Muscle layer of colon (tissue), 2 donors: ENCODE data around the gene COP1.

Experiments
- H3K27ac ChIP-seq: one replicate; pipeline ENCODE4 v1.7.0; 2013; ENCODE audit warnings: low read depth, mild to moderate bottlenecking, low read length, moderate library complexity
- H3K27me3 ChIP-seq, 2 donors: one replicate each; pipeline ENCODE4 v1.7.0; 2013; ENCODE audit warnings: low read length in 2 of 2, mild to moderate bottlenecking in 2 of 2; ENCODE audit not compliant: insufficient read depth in 2 of 2, control insufficient read depth in 1 of 2
- H3K36me3 ChIP-seq: one replicate; pipeline ENCODE4 v1.7.0; 2013; ENCODE audit warnings: mild to moderate bottlenecking, low read length; ENCODE audit not compliant: insufficient read depth
- H3K4me1 ChIP-seq: one replicate; pipeline ENCODE4 v1.7.0; 2013; ENCODE audit warnings: mild to moderate bottlenecking, low read length; ENCODE audit not compliant: insufficient read depth
- H3K4me3 ChIP-seq, 2 donors: one replicate each; pipeline ENCODE4 v1.7.0; 2013; ENCODE audit warnings: low read length in 2 of 2, low read depth in 1 of 2, mild to moderate bottlenecking in 1 of 2, moderate library complexity in 1 of 2
- H3K9ac ChIP-seq: one replicate; pipeline ENCODE4 v1.7.0; 2013; ENCODE audit warnings: low read length
- H3K9me3 ChIP-seq: one replicate; pipeline ENCODE4 v1.7.0; 2013; ENCODE audit warnings: mild to moderate bottlenecking, low read length
- donor health status: abdominal sarcoma.
- donor health status: Adenocarcinoma of cecum.

The COP1 gene

DNA sequence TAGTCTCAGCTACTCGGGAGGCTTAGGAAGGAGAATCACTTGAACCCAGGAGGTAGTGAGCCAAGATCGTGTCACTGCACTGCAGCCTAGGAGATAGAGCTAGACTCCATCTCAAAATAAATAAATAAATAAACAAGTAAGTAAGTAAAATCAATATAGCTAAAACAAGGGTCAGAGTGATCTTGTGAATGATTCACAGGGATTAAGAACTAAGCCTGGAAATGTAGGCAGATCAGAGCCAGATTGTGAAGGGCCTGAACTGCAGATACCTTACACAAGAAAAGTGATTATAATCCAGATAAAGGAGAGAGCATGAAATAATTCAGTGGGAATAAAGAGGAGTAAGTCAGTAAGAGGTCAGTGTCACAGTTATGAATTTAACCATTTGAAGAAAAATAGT lies 41.5 kb downstream of the COP1 start:
- peaks cover 13% of the 10 kb centered on the region for H3K36me3 ChIP-seq
- no peak overlapping the region for H3K27ac ChIP-seq
- H3K9me3 ChIP-seq = no peaks in the 10 kb centered on the region
- H3K4me1 ChIP-seq = no peaks in the 10 kb centered on the region
- H3K27me3 ChIP-seq = no peaks in the 10 kb centered on the region
- no peak overlapping the region for H3K4me3 ChIP-seq
- H3K9ac ChIP-seq = no peak overlapping the region

DNA sequence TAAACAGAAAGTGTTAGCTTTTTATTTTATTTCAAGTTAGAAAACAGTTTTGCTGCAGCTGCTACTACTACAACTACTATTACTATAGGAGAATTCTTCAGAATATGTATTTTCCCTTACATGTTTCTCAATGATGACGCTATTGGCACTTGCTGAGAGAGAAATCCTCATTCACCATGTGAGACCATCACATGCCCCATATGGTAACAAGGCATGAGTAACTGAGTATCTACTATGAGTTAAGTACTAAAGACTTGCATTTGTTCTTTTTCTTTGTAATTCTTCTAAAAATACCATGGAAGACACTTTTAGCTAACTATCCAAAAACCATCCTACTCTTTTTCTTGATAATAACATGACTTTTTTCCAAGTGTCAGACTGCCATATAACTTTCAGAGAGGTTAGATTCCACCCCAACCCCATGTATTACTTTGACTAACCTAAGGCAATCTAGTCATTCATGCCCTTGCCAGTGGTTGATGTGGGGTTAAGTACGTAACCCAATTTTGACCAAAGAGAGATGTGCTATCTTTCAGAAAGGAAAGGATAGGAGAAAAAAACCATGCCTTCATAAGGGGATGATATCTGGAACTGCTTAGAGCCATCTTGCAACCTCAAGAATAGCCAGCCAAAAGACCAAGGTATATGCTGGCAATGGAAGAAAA lies 42.9 kb downstream of the COP1 start:
- no peaks in the 10 kb centered on the region for H3K27me3 ChIP-seq
- no peaks in the 10 kb centered on the region for H3K9me3 ChIP-seq
- H3K36me3 ChIP-seq = peaks cover 15% of the 10 kb centered on the region
- no peak overlapping the region for H3K27ac ChIP-seq
- H3K9ac ChIP-seq = no peak overlapping the region
- H3K4me3 ChIP-seq = no peak overlapping the region
- H3K4me1 ChIP-seq = no peaks in the 10 kb centered on the region

DNA sequence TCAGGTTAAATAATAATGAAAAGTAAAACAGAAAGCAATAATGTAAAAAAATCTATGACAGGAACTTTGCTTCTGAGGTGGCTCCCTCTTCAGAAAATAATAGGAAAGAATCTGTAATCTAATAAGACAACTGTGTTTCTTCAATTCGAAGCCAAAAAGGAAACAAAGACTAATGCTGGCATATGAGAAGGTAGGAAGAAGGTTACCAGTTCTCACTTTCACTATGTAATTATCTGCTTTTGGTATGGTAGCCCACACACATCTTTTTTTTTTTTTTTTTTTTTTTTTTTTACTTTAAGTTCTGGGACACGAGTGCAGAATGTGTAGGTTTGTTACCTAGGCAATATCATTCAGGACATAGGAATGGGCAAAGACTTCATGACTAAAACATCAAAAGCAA lies 47.1 kb downstream of the COP1 start:
- Histone ChIP-seq H3K36me3 (peaks cover 17% of the 10 kb centered on the region), H3K9ac (no peak overlapping the region), H3K27ac (no peak overlapping the region), H3K4me1 (no peaks in the 10 kb centered on the region), H3K4me3 (no peak overlapping the region), H3K27me3 (no peaks in the 10 kb centered on the region), H3K9me3 (no peaks in the 10 kb centered on the region)

DNA sequence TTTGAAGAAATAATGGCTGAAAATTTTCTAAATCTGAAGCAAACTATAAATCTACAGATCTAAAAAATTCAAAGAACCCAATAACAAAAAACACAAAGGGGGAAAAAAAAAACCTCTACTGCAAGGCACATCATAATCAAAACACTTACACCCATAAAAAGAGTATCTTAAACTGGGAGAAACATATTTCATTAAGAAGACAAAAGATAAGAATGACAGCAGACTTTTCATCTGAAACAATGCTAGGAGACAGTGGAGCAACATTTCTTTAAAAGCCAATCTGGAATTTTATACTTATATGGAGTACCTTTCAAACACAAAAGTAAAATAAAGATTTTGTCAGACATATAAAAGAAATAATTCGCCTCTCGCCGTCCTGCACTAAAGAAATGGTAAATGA lies 49.1 kb downstream of the COP1 start:
- Histone ChIP-seq H3K9ac (no peak overlapping the region), H3K4me1 (no peaks in the 10 kb centered on the region), H3K9me3 (no peaks in the 10 kb centered on the region), H3K27ac (no peak overlapping the region), H3K27me3 (no peaks in the 10 kb centered on the region), H3K36me3 (peaks cover 17% of the 10 kb centered on the region), H3K4me3 (no peak overlapping the region)

DNA sequence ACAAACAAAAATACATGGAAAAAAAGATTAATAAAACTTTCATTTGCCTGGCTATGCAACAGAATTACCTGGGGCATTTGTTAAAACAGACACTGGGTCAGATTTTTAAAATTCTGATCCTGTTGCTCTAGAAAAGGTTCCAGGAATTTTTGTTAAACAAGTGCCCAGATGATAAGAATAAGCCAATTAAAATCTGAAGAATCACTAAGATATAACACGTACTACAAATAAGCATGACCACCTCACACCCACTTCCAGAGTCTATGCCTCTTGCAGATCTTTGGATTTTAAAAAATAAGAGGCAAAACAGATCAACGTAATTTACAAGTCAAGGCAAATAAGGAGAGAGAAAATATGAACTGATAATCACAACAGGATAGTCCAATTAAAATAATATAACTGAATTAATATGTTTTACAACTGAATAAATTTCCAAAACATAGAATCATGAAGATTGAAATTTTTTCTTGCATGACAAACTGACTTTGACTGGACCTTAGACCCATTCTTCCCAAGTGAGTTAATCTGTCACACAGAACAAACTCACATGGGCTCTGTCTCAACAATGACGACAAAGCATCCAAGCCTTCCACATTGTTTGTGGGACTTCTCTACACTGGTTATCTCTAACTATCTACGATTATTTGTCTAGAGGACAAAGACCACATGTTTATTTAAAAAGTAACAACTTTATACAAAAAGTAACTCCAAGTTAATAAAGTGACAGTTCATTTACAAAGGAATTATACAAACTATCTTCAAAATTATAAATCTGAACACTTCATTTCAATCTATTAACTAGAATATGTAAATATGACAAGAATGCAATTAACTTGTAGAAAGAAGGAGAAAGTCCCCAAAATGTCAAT lies 56.9 kb downstream of the COP1 start:
- no peaks in the 10 kb centered on the region for H3K27me3 ChIP-seq

DNA sequence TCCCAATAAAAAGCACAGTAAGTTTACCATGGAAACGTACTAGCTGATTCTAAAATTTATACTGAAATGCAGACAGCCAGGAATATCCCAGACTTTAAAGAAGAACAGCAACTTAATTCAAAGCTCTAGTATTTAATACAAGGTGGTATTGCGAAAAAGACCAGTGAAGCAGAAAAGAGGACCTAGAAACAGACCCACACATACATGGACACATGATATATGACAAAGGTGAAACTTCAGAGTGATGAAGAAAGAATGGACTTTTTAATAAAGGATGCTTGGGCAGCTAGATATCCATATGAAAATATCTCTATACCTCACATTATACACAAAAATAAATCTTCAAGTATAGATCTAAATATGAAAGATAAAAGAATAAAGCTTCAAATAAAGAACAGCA lies 62.6 kb downstream of the COP1 start:
- Histone ChIP-seq H3K27ac (no peak overlapping the region), H3K4me3 (no peak overlapping the region), H3K9me3 (no peaks in the 10 kb centered on the region), H3K27me3 (no peaks in the 10 kb centered on the region), H3K9ac (no peak overlapping the region), H3K4me1 (no peaks in the 10 kb centered on the region), H3K36me3 (no peaks in the 10 kb centered on the region)

More for the DNA sequence above, 56.9 kb downstream of the COP1 start:
- Histone ChIP-seq H3K36me3 (no peaks in the 10 kb centered on the region), H3K9ac (no peak overlapping the region), H3K9me3 (no peaks in the 10 kb centered on the region), H3K4me3 (no peak overlapping the region), H3K4me1 (no peaks in the 10 kb centered on the region), H3K27ac (no peak overlapping the region)

DNA sequence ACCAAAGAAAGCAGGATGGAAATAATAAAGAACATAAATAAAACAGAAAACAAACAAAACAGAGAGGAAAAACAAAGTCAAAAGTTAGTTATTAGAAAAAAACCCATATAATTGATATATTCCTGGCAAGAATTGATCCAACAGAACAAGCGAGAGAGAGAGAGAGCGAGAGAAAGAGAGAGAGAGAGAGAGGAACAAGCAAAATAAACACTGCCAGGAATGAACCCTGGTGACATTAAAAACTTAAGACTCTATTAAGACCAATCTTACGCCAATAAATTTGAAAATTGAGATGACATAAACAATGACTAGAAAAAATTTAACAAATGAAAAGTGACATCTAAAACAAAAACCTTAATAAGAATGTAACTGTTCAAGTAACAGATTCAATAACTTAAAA lies 64.1 kb downstream of the COP1 start:
- Histone ChIP-seq H3K27me3 (no peaks in the 10 kb centered on the region), H3K9ac (no peak overlapping the region), H3K27ac (no peak overlapping the region), H3K9me3 (no peaks in the 10 kb centered on the region), H3K4me3 (no peak overlapping the region), H3K36me3 (no peaks in the 10 kb centered on the region), H3K4me1 (no peaks in the 10 kb centered on the region)

DNA sequence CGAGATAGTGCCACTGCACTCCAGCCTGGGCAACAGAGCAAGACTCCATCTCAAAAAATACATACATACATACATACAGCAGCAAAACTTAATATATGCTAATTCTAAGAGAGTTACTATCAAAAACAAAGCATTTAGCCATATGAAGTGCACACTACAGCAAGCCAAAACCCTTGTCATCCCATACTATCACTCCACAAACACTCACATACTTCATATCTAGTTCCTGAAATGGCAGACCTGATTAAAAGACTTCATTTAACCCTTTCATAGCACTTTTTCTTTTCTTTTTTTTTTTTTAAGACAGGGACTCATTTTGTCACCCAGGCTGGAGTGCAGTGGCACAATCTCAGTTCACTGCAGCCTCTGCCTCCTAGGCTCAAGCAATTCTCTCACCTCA lies 65.6 kb downstream of the COP1 start:
- Histone ChIP-seq H3K4me3 (no peak overlapping the region), H3K9ac (no peak overlapping the region), H3K4me1 (peaks cover 1% of the 10 kb centered on the region), H3K9me3 (no peaks in the 10 kb centered on the region), H3K36me3 (no peaks in the 10 kb centered on the region), H3K27me3 (no peaks in the 10 kb centered on the region), H3K27ac (no peak overlapping the region)

DNA sequence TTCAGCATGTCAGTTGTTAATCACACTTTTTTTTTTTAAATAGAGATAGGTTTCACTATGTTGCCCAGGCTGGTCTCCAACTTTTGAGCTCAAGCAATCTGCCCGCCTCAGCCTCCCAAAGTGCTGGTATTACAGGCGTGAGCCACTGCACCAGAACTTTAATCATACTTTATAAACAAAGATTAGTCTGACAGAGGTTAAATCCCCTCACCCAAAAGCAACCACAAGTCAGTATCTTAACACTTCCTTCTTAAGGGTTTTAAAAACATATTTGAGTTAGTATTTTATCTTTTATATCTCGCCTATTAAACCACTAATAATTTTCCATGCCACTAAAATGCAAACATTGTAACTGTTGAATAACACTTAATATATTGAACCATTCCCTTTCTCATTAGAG lies 70.2 kb downstream of the COP1 start:
- no peaks in the 10 kb centered on the region for H3K36me3 ChIP-seq
- H3K9me3 ChIP-seq = no peaks in the 10 kb centered on the region
- H3K4me1 ChIP-seq = peaks cover 9% of the 10 kb centered on the region
- H3K27ac ChIP-seq = no peak overlapping the region
- H3K4me3 ChIP-seq = no peak overlapping the region
- no peak overlapping the region for H3K9ac ChIP-seq
- H3K27me3 ChIP-seq = no peaks in the 10 kb centered on the region

DNA sequence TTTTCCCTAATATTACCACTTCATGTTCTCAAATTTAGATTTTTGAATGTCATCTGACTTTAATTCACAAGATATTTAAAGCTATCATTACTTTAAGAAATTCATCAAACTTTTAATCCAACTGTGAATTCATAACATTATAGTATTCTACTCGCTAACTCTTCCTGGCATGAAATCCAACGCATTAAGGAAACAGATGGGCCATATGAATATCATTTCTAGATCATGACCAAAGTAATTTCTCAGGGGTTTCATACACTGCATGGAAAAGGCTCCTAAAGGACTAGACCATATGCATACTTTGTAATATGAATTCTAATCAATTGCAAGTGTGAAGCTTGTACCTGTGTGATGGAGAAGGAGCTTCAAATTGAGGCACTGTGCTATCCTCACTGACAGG lies 72.4 kb downstream of the COP1 start:
- Histone ChIP-seq H3K27me3 (no peaks in the 10 kb centered on the region), H3K4me1 (peaks cover 9% of the 10 kb centered on the region), H3K27ac (no peak overlapping the region), H3K36me3 (no peaks in the 10 kb centered on the region), H3K9me3 (no peaks in the 10 kb centered on the region), H3K9ac (no peak overlapping the region), H3K4me3 (no peak overlapping the region)

DNA sequence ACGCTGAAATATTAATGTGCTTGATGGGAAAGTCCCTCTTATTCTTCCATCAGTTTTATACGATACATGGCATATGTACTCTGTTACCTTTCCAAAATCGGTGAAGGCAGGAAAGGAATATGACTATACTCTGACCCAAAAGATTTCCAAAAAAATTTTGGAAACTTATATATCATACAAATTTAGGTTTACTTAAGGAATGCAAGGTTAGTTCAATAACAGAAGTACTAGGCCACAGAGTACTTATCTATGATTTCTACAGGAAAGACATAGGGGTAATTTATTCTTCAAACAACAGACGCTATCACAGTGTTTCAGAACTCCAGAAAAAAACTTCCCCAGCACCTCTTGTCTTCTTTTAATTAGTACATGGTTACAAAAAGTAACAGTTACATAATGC lies 84.8 kb downstream of the COP1 start:
- Histone ChIP-seq H3K9ac (no peak overlapping the region), H3K27me3 (no peaks in the 10 kb centered on the region), H3K4me1 (no peaks in the 10 kb centered on the region), H3K9me3 (no peaks in the 10 kb centered on the region), H3K27ac (no peak overlapping the region), H3K4me3 (no peak overlapping the region), H3K36me3 (no peaks in the 10 kb centered on the region)

DNA sequence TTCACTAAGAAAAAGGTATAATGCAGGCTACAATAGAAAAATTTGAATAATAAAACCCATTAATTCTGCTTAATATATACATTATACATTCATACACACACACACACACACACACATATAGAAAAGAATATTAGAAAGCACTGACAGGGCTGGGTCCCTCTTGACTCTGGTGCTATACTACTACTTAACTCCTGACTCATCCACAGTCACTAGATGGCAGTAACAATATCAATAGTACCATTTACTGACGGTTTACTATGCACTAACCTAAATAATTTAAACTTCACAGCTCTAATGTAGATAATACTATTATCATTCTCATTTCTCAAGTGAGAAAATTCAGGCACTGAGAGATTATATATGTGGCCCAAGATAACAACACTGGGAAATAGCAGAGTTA lies 87.5 kb downstream of the COP1 start:
- Histone ChIP-seq H3K36me3 (no peaks in the 10 kb centered on the region), H3K27ac (no peak overlapping the region), H3K9ac (no peak overlapping the region), H3K9me3 (no peaks in the 10 kb centered on the region), H3K4me3 (no peak overlapping the region), H3K4me1 (no peaks in the 10 kb centered on the region), H3K27me3 (no peaks in the 10 kb centered on the region)
